KMS-11 (cell line): ENCODE results near the gene ZNF652.
"Not testable (repeated sequence)": the region's sequence is repeated elsewhere in the genome, so short reads cannot be mapped to it uniquely, and the experiment has no call there.

Experiments used
- H2AFZ ChIP-seq: fragments of 200-600 bp; sonication (generic); 2 replicates; pipeline ENCODE4 v1.6.1; 2016; ENCODE audit warnings: antibody characterized with exemption, mixed run types, low read depth
- H3K27ac ChIP-seq: fragments of 200-600 bp; sonication (generic); 2 replicates; pipeline ENCODE4 v1.6.1; 2016; ENCODE audit warnings: mild to moderate bottlenecking, mixed run types
- H3K27me3 ChIP-seq: fragments of 200-600 bp; sonication (generic); 2 replicates; pipeline ENCODE4 v1.6.1; 2017; ENCODE audit warnings: mild to moderate bottlenecking, low read depth, mixed run types, moderate library complexity; ENCODE audit not compliant: insufficient read depth
- H3K36me3 ChIP-seq: fragments of 200-600 bp; sonication (generic); 2 replicates; pipeline ENCODE4 v1.6.1; 2017; ENCODE audit warnings: mild to moderate bottlenecking, mixed run types; ENCODE audit not compliant: insufficient read depth
- H3K4me1 ChIP-seq: fragments of 200-600 bp; sonication (generic); 2 replicates; pipeline ENCODE4 v1.6.1; 2016; ENCODE audit warnings: mild to moderate bottlenecking, low read depth, mixed run types; ENCODE audit not compliant: poor library complexity, severe bottlenecking
- H3K4me2 ChIP-seq: fragments of 200-600 bp; sonication (generic); 2 replicates; pipeline ENCODE4 v1.7.0; 2016; ENCODE audit warnings: mild to moderate bottlenecking, mixed run types
- H3K4me3 ChIP-seq: fragments of 200-600 bp; sonication (generic); IDR thresholded peaks from 2 replicates; pipeline ENCODE4 v1.6.1; 2017; ENCODE audit warnings: low read depth, low read length, mixed read lengths; ENCODE audit not compliant: insufficient read depth
- H3K79me2 ChIP-seq: fragments of 200-600 bp; sonication (generic); 2 replicates; pipeline ENCODE4 v1.6.1; 2016; ENCODE audit warnings: low read depth, mixed run types; ENCODE audit not compliant: insufficient read depth
- H3K9ac ChIP-seq: fragments of 200-600 bp; sonication (generic); 2 replicates; pipeline ENCODE4 v1.6.1; 2016; ENCODE audit warnings: mild to moderate bottlenecking, mixed run types
- H4K20me1 ChIP-seq: fragments of 200-600 bp; sonication (generic); 2 replicates; pipeline ENCODE4 v1.6.1; 2016; ENCODE audit warnings: mild to moderate bottlenecking, mixed run types; ENCODE audit not compliant: insufficient read depth
- CTCF ChIP-seq: fragments of 200-600 bp; sonication (generic); conservative IDR thresholded peaks from 2 replicates; pipeline ENCODE4 v1.6.1; 2017; ENCODE audit warnings: low read depth, mild to moderate bottlenecking, antibody characterized with exemption, low read length, moderate library complexity, mixed read lengths

Gene ZNF652

GRCh38 chr17:49365667-49366066 lies 3.6 kb upstream of the ZNF652 start:
- no peak overlapping the region for H3K4me3 ChIP-seq
- H3K27me3 ChIP-seq = no peaks in the 10 kb centered on the region
- no peaks in the 10 kb centered on the region for H4K20me1 ChIP-seq
- H3K36me3 ChIP-seq = no peaks in the 10 kb centered on the region
- peak; percentile 50 for TF ChIP-seq CTCF
- no peak overlapping the region for H3K9ac ChIP-seq
- H2AFZ ChIP-seq = peak overlapping the region; percentile 36
- H3K4me2 ChIP-seq = peak overlapping the region; percentile 44
- peak overlapping the region; percentile 27; the same call in 1 of the 2 replicates for H3K27ac ChIP-seq
- peaks cover 9% of the 10 kb centered on the region for H3K79me2 ChIP-seq
- peaks cover 35% of the 10 kb centered on the region for H3K4me1 ChIP-seq

GRCh38 chr17:49365126-49365525 lies 3.1 kb upstream of the ZNF652 start:
- not testable (repeated sequence) for H3K9ac ChIP-seq, H3K27me3 ChIP-seq, H3K36me3 ChIP-seq, H3K4me3 ChIP-seq, H4K20me1 ChIP-seq, H2AFZ ChIP-seq
- Histone ChIP-seq H3K4me1 (peaks cover 35% of the 10 kb centered on the region), H3K4me2 (peak overlapping the region; percentile 44), H3K27ac (peak overlapping the region; percentile 27; the same call in 1 of the 2 replicates), H3K79me2 (peaks cover 15% of the 10 kb centered on the region)

GRCh38 chr17:49364119-49364518 lies 2.1 kb upstream of the ZNF652 start:
- H3K27ac ChIP-seq = no peak overlapping the region
- no peak overlapping the region for H3K4me2 ChIP-seq
- H3K79me2 ChIP-seq = peaks cover 25% of the 10 kb centered on the region
- H4K20me1 ChIP-seq = no peaks in the 10 kb centered on the region
- no peak overlapping the region for H3K4me3 ChIP-seq
- H2AFZ ChIP-seq = no peak overlapping the region
- no peaks in the 10 kb centered on the region for H3K36me3 ChIP-seq
- no peak for TF ChIP-seq CTCF
- no peaks in the 10 kb centered on the region for H3K27me3 ChIP-seq
- peaks cover 45% of the 10 kb centered on the region for H3K4me1 ChIP-seq
- H3K9ac ChIP-seq = no peak overlapping the region

GRCh38 chr17:49363251-49363650 lies 1.2 kb upstream of the ZNF652 start:
- no peak overlapping the region for H2AFZ ChIP-seq
- H4K20me1 ChIP-seq = no peaks in the 10 kb centered on the region
- peaks cover 53% of the 10 kb centered on the region for H3K4me1 ChIP-seq
- H3K27me3 ChIP-seq = no peaks in the 10 kb centered on the region
- TF ChIP-seq CTCF = no peak
- no peak overlapping the region for H3K4me3 ChIP-seq
- H3K27ac ChIP-seq = no peak overlapping the region
- no peak overlapping the region for H3K9ac ChIP-seq
- peaks cover 34% of the 10 kb centered on the region for H3K79me2 ChIP-seq
- H3K36me3 ChIP-seq = no peaks in the 10 kb centered on the region
- H3K4me2 ChIP-seq = peak overlapping the region; percentile 72; the same call in 1 of the 2 replicates

- Histone ChIP-seq H3K9ac (no peak overlapping the region; the same call in 1 of the 2 replicates), H3K27ac (no peak overlapping the region), H3K4me2 (peak overlapping the region; percentile 72), H3K4me3 (no peak overlapping the region), H3K36me3 (no peaks in the 10 kb centered on the region), H3K79me2 (peaks cover 39% of the 10 kb centered on the region), H3K4me1 (peaks cover 58% of the 10 kb centered on the region), H2AFZ (peak overlapping the region; percentile 67), H3K27me3 (no peaks in the 10 kb centered on the region), H4K20me1 (no peaks in the 10 kb centered on the region)
- no peak for TF ChIP-seq CTCF
These were observed 670 bp upstream of the ZNF652 start for GRCh38 chr17:49362723-49363117.
